Gastrocnemius medialis (tissue), 4 donors: ENCODE results near the gene PRKAR1A.

ENCODE experiments used
- POLR2A ChIP-seq, 2 donors: fragments of 450-650 bp; IDR thresholded peaks; one replicate each; pipeline ENCODE4 v1.6.1; 2017; ENCODE audit warnings: antibody characterized with exemption in 2 of 2, mild to moderate bottlenecking in 2 of 2, moderate library complexity in 2 of 2
- TF ChIP-seq, protein P1 (sequence below), 5 experiments: fragments of 450-650 bp in 3 of 5; fragments of 200-600 bp in 2 of 5; sonication (generic) in 2 of 5; IDR thresholded peaks in 4 of 5; conservative IDR thresholded peaks in 1 of 5; 1 replicate in 4 of 5; 2 replicates in 1 of 5; pipeline ENCODE4 v1.5.1; 2016 to 2019; ENCODE audit warnings: antibody characterized with exemption in 5 of 5, mild to moderate bottlenecking in 3 of 5, moderate library complexity in 3 of 5

DNA sequence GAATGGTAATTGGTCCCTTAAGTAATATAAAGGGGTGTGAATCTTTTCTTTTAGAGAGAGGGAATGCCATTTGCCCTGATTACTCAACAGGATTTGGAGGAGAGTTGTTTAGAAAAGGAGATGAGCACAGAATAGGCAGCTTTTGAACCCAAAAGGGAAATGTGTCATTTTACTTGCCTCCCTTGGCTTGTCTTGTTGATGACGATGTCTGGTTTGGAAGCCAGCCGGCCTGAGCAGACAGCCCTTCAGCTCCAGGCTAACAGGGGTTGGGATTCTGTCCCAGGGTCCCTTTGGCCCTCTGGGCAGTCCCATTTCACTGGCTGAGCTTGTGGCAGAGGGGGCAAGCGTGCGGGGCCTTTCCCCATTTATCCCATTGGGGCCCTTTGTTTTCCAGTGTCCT, 22.3 kb upstream of the PRKAR1A start:
- TF ChIP-seq, protein P1, sequence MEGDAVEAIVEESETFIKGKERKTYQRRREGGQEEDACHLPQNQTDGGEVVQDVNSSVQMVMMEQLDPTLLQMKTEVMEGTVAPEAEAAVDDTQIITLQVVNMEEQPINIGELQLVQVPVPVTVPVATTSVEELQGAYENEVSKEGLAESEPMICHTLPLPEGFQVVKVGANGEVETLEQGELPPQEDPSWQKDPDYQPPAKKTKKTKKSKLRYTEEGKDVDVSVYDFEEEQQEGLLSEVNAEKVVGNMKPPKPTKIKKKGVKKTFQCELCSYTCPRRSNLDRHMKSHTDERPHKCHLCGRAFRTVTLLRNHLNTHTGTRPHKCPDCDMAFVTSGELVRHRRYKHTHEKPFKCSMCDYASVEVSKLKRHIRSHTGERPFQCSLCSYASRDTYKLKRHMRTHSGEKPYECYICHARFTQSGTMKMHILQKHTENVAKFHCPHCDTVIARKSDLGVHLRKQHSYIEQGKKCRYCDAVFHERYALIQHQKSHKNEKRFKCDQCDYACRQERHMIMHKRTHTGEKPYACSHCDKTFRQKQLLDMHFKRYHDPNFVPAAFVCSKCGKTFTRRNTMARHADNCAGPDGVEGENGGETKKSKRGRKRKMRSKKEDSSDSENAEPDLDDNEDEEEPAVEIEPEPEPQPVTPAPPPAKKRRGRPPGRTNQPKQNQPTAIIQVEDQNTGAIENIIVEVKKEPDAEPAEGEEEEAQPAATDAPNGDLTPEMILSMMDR (IDR thresholded peaks at IDR 0.05 in 4 of 5, conservative IDR thresholded peaks at IDR 0.05 in 1 of 5), result no peak
- no peak for TF ChIP-seq POLR2A (IDR thresholded peaks at IDR 0.05)
